IgD-negative memory B cell (primary cell): ENCODE data around the gene PDIK1L. TPM values are rescaled to one million over a fixed set of nuclear protein-coding genes. Genes with fewer than 3 reads are reported as not detected.

ENCODE experiments used
- H3K27ac Mint-ChIP-seq, 3 donors: one replicate each; pipeline ENCODE4 v1.8.0; 2020 to 2022; ENCODE audit warnings: mild to moderate bottlenecking in 3 of 3, mixed read lengths in 3 of 3, moderate library complexity in 1 of 3
- H3K27me3 Mint-ChIP-seq: one replicate; pipeline ENCODE4 v1.8.0; 2021; ENCODE audit warnings: mixed read lengths
- H3K36me3 Mint-ChIP-seq: one replicate; pipeline ENCODE4 v1.8.0; 2020; ENCODE audit warnings: mild to moderate bottlenecking, mixed read lengths
- H3K4me1 Mint-ChIP-seq, 3 donors: one replicate each; pipeline ENCODE4 v1.8.0; 2020 to 2022; ENCODE audit warnings: mixed read lengths in 3 of 3, mild to moderate bottlenecking in 1 of 3
- H3K4me3 Mint-ChIP-seq, 4 donors: one replicate each; pipeline ENCODE4 v1.8.0; 2020 to 2022; ENCODE audit warnings: mild to moderate bottlenecking in 4 of 4, mixed read lengths in 4 of 4, moderate library complexity in 3 of 4
- H3K9me3 Mint-ChIP-seq, 3 donors: one replicate each; pipeline ENCODE4 v1.8.0; 2020 to 2021; ENCODE audit warnings: mixed read lengths in 3 of 3, mild to moderate bottlenecking in 1 of 3
- polyA plus RNA-seq: library from polyadenylated mRNA; unstranded; fragments of 300-500 nt; fragmentation: Illumina TruSeq; gene quantifications from one replicate; pipeline ENCODE4 v1.2.3, GENCODE V29; 2021

Gene PDIK1L
- polyA plus RNA-seq, result 3.7 TPM

- peak within 1 kb of the TSS; percentile 71 to 98 (median 94) for H3K27ac Mint-ChIP-seq
- H3K36me3 Mint-ChIP-seq, result no peaks in the 10 kb centered on the region
- H3K27me3 Mint-ChIP-seq, result no peaks in the 10 kb centered on the region
- peak within 1 kb of the TSS; percentile 94 to 99 (median 96) for H3K4me3 Mint-ChIP-seq
- H3K9me3 Mint-ChIP-seq, result no peaks in the 10 kb centered on the region
- H3K4me1 Mint-ChIP-seq, result peaks cover 22 to 23% (median 23%) of the 10 kb centered on the region in 3 donors
These were observed at the start of gene PDIK1L for GRCh38 chr1:26111530-26112406. PDIK1L (plus strand) TSS chr1:26111824; CDS start chr1:26114309, 2,485 bp downstream.

GRCh38 chr1:26064553-26064952 is 47.1 kb upstream of the PDIK1L start:
- H3K36me3 Mint-ChIP-seq, result no peaks in the 10 kb centered on the region
- H3K27me3 Mint-ChIP-seq, result peaks cover 15% of the 10 kb centered on the region
- H3K9me3 Mint-ChIP-seq, result no peaks in the 10 kb centered on the region
- H3K4me3 Mint-ChIP-seq, result no peak overlapping the region
- no peaks in the 10 kb centered on the region for H3K4me1 Mint-ChIP-seq
- no peak overlapping the region for H3K27ac Mint-ChIP-seq

- Mint-ChIP-seq H3K36me3 (no peaks in the 10 kb centered on the region), H3K27ac (peak overlapping the region in 1 of 3 donors; percentile 32), H3K4me3 (no peak overlapping the region), H3K9me3 (no peaks in the 10 kb centered on the region), H3K27me3 (peaks cover 12% of the 10 kb centered on the region), H3K4me1 (no peaks in the 10 kb centered on the region)
These were observed 45.5 kb upstream of the PDIK1L start for GRCh38 chr1:26066160-26066559.

GRCh38 chr1:26066857-26067256 is 44.8 kb upstream of the PDIK1L start:
- Mint-ChIP-seq H3K4me3 (no peak overlapping the region), H3K4me1 (no peaks in the 10 kb centered on the region), H3K27me3 (peaks cover 12% of the 10 kb centered on the region), H3K27ac (no peak overlapping the region), H3K9me3 (no peaks in the 10 kb centered on the region), H3K36me3 (no peaks in the 10 kb centered on the region)

GRCh38 chr1:26067432-26067911 is 44.2 kb upstream of the PDIK1L start, which contains the start of gene TRIM63:
TRIM63 (minus strand) TSS chr1:26067630; CDS start chr1:26067494, 136 bp downstream.
- H3K27me3 Mint-ChIP-seq, result peaks cover 16% of the 10 kb centered on the region

GRCh38 chr1:26069941-26070295 is 41.7 kb upstream of the PDIK1L start:
- Mint-ChIP-seq H3K9me3 (no peaks in the 10 kb centered on the region), H3K27ac (no peak overlapping the region), H3K4me3 (no peak overlapping the region), H3K36me3 (peaks cover 1% of the 10 kb centered on the region), H3K4me1 (no peaks in the 10 kb centered on the region), H3K27me3 (peaks cover 18% of the 10 kb centered on the region)

More at GRCh38 chr1:26067432-26067911, 44.2 kb upstream of the PDIK1L start, which contains the start of gene TRIM63:
- no peak within 1 kb of the TSS for H3K4me3 Mint-ChIP-seq
- no peaks in the 10 kb centered on the region for H3K9me3 Mint-ChIP-seq
- peaks cover 1% of the 10 kb centered on the region for H3K36me3 Mint-ChIP-seq
- no peaks in the 10 kb centered on the region for H3K4me1 Mint-ChIP-seq
- peak within 1 kb of the TSS in 1 of 3 donors; percentile 54 for H3K27ac Mint-ChIP-seq

- Mint-ChIP-seq H3K4me3 (no peak overlapping the region), H3K36me3 (peaks cover 1% of the 10 kb centered on the region), H3K4me1 (no peaks in the 10 kb centered on the region), H3K9me3 (no peaks in the 10 kb centered on the region), H3K27me3 (peaks cover 20% of the 10 kb centered on the region), H3K27ac (no peak overlapping the region)
These were observed 41.2 kb upstream of the PDIK1L start for GRCh38 chr1:26070296-26070962.

GRCh38 chr1:26070963-26071342 is 40.7 kb upstream of the PDIK1L start:
- peaks cover 25% of the 10 kb centered on the region for H3K27me3 Mint-ChIP-seq
- no peaks in the 10 kb centered on the region for H3K4me1 Mint-ChIP-seq
- H3K36me3 Mint-ChIP-seq, result peaks cover 1% of the 10 kb centered on the region
- H3K4me3 Mint-ChIP-seq, result no peak overlapping the region
- H3K9me3 Mint-ChIP-seq, result no peaks in the 10 kb centered on the region
- no peak overlapping the region for H3K27ac Mint-ChIP-seq

GRCh38 chr1:26072305-26072704 is 39.3 kb upstream of the PDIK1L start:
- H3K4me3 Mint-ChIP-seq, result no peak overlapping the region
- peaks cover 1% of the 10 kb centered on the region for H3K36me3 Mint-ChIP-seq
- H3K27ac Mint-ChIP-seq, result no peak overlapping the region
- peaks cover 27% of the 10 kb centered on the region for H3K27me3 Mint-ChIP-seq
- no peaks in the 10 kb centered on the region for H3K4me1 Mint-ChIP-seq
- no peaks in the 10 kb centered on the region for H3K9me3 Mint-ChIP-seq

- Mint-ChIP-seq H3K9me3 (no peaks in the 10 kb centered on the region), H3K36me3 (peaks cover 4% of the 10 kb centered on the region), H3K4me1 (no peaks in the 10 kb centered on the region), H3K4me3 (no peak overlapping the region), H3K27me3 (peaks cover 23% of the 10 kb centered on the region), H3K27ac (no peak overlapping the region)
These were observed 36.0 kb upstream of the PDIK1L start for GRCh38 chr1:26075421-26076144.

GRCh38 chr1:26077524-26077923 is 34.1 kb upstream of the PDIK1L start:
- peak overlapping the region in 1 of 4 donors; percentile 16 for H3K4me3 Mint-ChIP-seq
- H3K27me3 Mint-ChIP-seq, result peaks cover 19% of the 10 kb centered on the region
- H3K9me3 Mint-ChIP-seq, result no peaks in the 10 kb centered on the region
- H3K36me3 Mint-ChIP-seq, result peaks cover 2% of the 10 kb centered on the region
- no peak overlapping the region for H3K27ac Mint-ChIP-seq
- H3K4me1 Mint-ChIP-seq, result no peaks in the 10 kb centered on the region

- Mint-ChIP-seq H3K27ac (no peak overlapping the region), H3K36me3 (peaks cover 2% of the 10 kb centered on the region), H3K4me3 (no peak overlapping the region), H3K27me3 (peaks cover 17% of the 10 kb centered on the region), H3K4me1 (no peaks in the 10 kb centered on the region), H3K9me3 (no peaks in the 10 kb centered on the region)
These were observed 33.1 kb upstream of the PDIK1L start for GRCh38 chr1:26078286-26079177.

GRCh38 chr1:26079178-26079563 is 32.5 kb upstream of the PDIK1L start:
- Mint-ChIP-seq H3K36me3 (peaks cover 2% of the 10 kb centered on the region), H3K9me3 (no peaks in the 10 kb centered on the region), H3K4me1 (no peaks in the 10 kb centered on the region), H3K27ac (no peak overlapping the region), H3K27me3 (peaks cover 17% of the 10 kb centered on the region), H3K4me3 (no peak overlapping the region)
